Ishikawa (cell line): ENCODE results near the gene VDR.

ENCODE experiments used
- CEBPB ChIP-seq: IDR thresholded peaks from 2 replicates; pipeline ENCODE4 v1.6.1; 2012
- CREB1 ChIP-seq: IDR thresholded peaks from 2 replicates; pipeline ENCODE4 v1.6.1; 2012; ENCODE audit warnings: low read depth
- EGR1 ChIP-seq: IDR thresholded peaks from 2 replicates; pipeline ENCODE4 v1.6.1; 2012
- EP300 ChIP-seq: IDR thresholded peaks from 2 replicates; pipeline ENCODE4 v1.6.1; 2012; ENCODE audit warnings: borderline replicate concordance
- FOXM1 ChIP-seq: IDR thresholded peaks from 2 replicates; pipeline ENCODE4 v1.6.1; 2012; ENCODE audit warnings: low read depth, borderline replicate concordance
- MAX ChIP-seq: IDR thresholded peaks from 2 replicates; pipeline ENCODE4 v1.6.1; 2012
- NFIC ChIP-seq: IDR thresholded peaks from 2 replicates; pipeline ENCODE4 v1.6.1; 2012
- RAD21 ChIP-seq: IDR thresholded peaks from 2 replicates; pipeline ENCODE4 v1.6.1; 2012; ENCODE audit warnings: low read depth
- REST ChIP-seq: IDR thresholded peaks from 2 replicates; pipeline ENCODE4 v1.6.1; 2012; ENCODE audit warnings: low read depth, mild to moderate bottlenecking
- TAF1 ChIP-seq: IDR thresholded peaks from 2 replicates; pipeline ENCODE4 v1.6.1; 2012; ENCODE audit warnings: low read depth, mild to moderate bottlenecking
- TCF12 ChIP-seq: IDR thresholded peaks from 2 replicates; pipeline ENCODE4 v1.6.1; 2012; ENCODE audit warnings: low read depth
- TEAD4 ChIP-seq: IDR thresholded peaks from 2 replicates; pipeline ENCODE4 v1.6.1; 2012
- USF1 ChIP-seq: IDR thresholded peaks from 2 replicates; pipeline ENCODE4 v1.6.1; 2012
- YY1 ChIP-seq: IDR thresholded peaks from 2 replicates; pipeline ENCODE4 v1.6.1; 2012; ENCODE audit warnings: low read depth
- ZBTB7A ChIP-seq: IDR thresholded peaks from 2 replicates; pipeline ENCODE4 v1.6.1; 2012; ENCODE audit warnings: low read depth

VDR gene

GRCh38 chr12:47891356-47891755, 13.4 kb downstream of the VDR start:
- no peak for TF ChIP-seq YY1
- TF ChIP-seq EGR1, result no peak
- no peak for TF ChIP-seq TAF1
- TF ChIP-seq ZBTB7A, result no peak
- TF ChIP-seq FOXM1, result no peak
- no peak for TF ChIP-seq TEAD4
- TF ChIP-seq NFIC, result no peak
- no peak for TF ChIP-seq EP300
- TF ChIP-seq CEBPB, result no peak
- no peak for TF ChIP-seq RAD21
- no peak for TF ChIP-seq USF1
- TF ChIP-seq TCF12, result no peak
- no peak for TF ChIP-seq CREB1
- no peak for TF ChIP-seq REST
- no peak for TF ChIP-seq MAX

GRCh38 chr12:47889040-47889439, 15.8 kb downstream of the VDR start:
- TF ChIP-seq TCF12 (no peak), USF1 (no peak), MAX (no peak), EP300 (no peak), TAF1 (no peak), YY1 (no peak), FOXM1 (no peak), CEBPB (no peak), REST (no peak), EGR1 (no peak), TEAD4 (no peak), CREB1 (no peak), NFIC (no peak), ZBTB7A (no peak), RAD21 (no peak)

- TF ChIP-seq TAF1 (no peak), USF1 (no peak), TEAD4 (no peak), MAX (no peak), CREB1 (no peak), REST (no peak), ZBTB7A (no peak), EGR1 (no peak), EP300 (no peak), TCF12 (no peak), NFIC (no peak), YY1 (no peak), FOXM1 (no peak)
These were observed 16.5 kb downstream of the VDR start for GRCh38 chr12:47888153-47888819.

- TF ChIP-seq REST, result no peak
- TF ChIP-seq CREB1, result no peak
- no peak for TF ChIP-seq USF1
- no peak for TF ChIP-seq RAD21
- TF ChIP-seq FOXM1, result no peak
- no peak for TF ChIP-seq NFIC
- no peak for TF ChIP-seq MAX
- no peak for TF ChIP-seq EGR1
- no peak for TF ChIP-seq CEBPB
- TF ChIP-seq TEAD4, result no peak
- no peak for TF ChIP-seq ZBTB7A
- no peak for TF ChIP-seq YY1
- TF ChIP-seq EP300, result no peak
- no peak for TF ChIP-seq TAF1
- no peak for TF ChIP-seq TCF12
These were observed 17.3 kb downstream of the VDR start for GRCh38 chr12:47887529-47887928.
